GM23248 (cell line): ENCODE measurements around the gene IL20RA.

Experiments used
- EZH2 ChIP-seq: fragments of 200-600 bp; sonication (generic); IDR thresholded peaks from 2 replicates; pipeline ENCODE4 v1.6.1; 2018; ENCODE audit warnings: antibody characterized with exemption, mild to moderate bottlenecking; ENCODE audit not compliant: insufficient read depth, poor library complexity, severe bottlenecking
- EZH2phosphoT487 ChIP-seq: fragments of 200-600 bp; sonication (generic); IDR thresholded peaks from 2 replicates; pipeline ENCODE4 v1.6.1; 2018; ENCODE audit warnings: antibody characterized with exemption, moderate library complexity, mild to moderate bottlenecking, low read depth; ENCODE audit not compliant: insufficient read depth

DNA sequence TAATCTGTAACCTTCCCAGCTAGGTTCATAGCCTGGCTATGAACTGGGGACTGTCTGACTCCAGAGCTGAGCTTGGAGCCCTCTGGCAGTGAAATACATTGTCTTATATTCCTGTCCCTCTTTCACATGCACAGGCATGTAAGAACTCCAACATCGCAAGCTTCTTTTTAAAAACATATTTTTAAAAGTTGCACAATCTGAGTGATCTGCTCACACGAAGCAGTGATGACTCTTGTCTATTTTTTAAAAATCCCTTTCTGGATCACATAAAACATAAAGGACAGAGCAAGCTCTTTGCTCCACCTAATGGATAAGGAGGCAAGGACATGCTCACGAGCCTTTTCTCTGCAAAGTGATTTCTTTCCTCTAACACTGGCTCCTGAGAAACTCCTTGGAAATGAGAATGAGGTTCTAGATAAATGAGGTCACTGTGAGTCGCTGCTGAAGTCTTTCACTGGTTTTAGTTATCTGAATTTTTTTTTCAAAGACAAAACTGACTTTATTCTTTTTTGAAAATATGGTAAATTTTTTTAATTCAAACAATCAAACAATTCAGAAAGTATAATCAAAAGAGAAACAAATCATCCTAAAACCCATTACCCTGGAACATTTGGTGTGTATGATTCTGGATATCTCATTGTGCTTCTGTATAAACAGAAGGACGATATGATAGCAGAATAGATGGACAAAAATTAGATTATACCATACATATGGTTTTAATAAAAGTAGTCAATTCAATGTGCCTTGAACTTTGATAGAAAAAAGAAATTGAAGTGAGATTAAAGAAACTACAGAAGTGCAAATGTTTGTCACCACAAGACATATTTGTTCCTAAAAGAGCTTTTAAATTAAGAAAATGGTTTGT lies 30.8 kb downstream of the IL20RA start:
- no peak for TF ChIP-seq EZH2phosphoT487
- TF ChIP-seq EZH2: no peak
